IPS-NIHi11 (cell line): ENCODE results near the gene SERPINF2.
A peak's percentile ranks its signal among the peaks of the same experiment; 100 is the strongest.
"Not testable (repeated sequence)": the region's sequence is repeated elsewhere in the genome, so short reads cannot be mapped to it uniquely, and the experiment has no call there.

ENCODE experiments used
- DNase-seq: peaks from one replicate; pipeline ENCODE4 v3.0.0; 2012; ENCODE audit warnings: mixed read lengths, low spot score

Gene SERPINF2

DNA sequence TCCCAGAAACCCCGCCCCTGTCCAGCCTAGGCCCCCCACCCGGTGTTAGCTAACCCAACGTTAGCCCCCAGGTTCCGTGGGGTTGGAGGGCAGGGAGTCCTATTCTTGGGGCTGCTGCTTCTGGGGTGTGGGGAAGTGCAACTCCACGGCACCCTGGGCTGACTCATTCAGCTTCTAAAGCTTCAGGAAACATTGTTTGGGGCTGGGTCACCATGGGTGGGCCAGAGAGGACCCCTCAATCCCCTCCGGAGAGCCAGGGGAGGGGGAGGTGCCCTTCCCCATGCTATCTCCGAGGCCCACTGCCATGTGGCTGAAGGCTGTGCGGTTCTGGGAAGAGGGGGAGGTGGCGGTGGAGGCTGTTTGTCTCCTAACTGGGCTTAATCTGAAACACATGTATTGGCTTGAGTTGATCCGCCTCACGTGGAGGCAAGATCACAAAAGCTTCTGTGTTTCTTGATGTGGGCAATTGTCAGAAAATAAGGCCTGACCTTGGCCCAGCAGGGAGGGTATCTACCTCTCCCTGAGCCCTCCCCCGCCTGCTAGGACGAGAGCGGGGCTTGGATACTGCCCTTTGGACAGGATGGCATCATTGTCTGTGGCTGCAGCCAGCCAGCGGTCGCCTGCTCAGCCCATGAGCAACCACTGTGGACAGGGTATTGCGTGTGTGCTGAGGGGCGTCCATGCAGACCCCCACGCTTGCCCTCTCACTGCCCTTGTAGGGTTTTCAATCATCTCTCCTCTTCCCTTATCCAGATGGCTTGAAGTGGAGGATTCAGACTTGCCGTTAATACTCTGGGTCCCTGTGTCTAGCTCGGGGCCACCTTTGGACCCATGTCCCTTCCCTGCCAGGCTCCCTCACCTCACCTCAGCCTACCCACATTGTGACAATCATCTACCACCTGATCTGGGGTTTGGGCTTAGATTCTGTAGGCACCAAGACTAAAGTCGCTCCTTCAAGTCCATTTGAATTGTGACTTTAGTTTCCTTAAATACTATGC lies 20.5 kb downstream of the SERPINF2 start:
- no peak for DNase-seq

DNA sequence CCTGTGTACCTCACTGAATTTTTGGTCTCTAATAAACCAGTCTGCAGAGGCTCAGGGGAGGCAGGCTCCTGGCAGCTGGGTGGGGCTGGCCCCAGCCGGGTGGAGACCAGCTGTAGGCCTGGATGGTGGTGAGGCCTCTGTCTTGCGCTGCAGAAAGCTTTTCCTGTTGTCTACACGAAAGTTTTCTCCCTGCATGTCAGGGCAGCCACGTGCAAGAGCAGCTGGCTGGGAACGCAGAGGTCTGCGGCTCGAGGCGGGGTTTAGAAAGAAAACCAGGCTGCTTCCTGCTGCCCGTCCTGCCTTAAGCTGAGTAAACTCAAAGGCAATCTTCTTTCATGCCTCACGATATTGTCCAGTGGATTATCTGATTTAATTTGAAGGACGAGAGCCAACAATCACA lies 21.6 kb downstream of the SERPINF2 start:
- no peak for DNase-seq

DNA sequence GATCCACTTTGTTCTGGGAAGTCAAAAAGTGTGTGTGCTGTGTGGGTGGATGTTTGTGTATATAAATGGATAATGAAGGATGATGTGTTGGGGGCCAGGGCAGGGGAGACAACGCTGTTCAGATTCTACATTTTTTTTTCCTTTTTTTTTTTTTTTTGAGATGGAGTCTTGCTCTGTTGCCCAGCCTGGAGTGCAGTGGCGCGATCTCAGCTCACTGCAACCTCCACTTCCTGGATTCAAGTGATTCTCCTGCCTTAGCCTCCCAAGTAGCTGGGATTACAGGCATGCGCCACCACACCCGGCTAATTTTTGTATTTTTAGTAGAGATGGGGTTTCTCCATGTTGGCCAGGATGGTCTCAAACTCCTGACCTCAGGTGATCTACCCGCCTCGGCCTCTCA lies 22.0 kb downstream of the SERPINF2 start:
- not testable (repeated sequence) for DNase-seq

DNA sequence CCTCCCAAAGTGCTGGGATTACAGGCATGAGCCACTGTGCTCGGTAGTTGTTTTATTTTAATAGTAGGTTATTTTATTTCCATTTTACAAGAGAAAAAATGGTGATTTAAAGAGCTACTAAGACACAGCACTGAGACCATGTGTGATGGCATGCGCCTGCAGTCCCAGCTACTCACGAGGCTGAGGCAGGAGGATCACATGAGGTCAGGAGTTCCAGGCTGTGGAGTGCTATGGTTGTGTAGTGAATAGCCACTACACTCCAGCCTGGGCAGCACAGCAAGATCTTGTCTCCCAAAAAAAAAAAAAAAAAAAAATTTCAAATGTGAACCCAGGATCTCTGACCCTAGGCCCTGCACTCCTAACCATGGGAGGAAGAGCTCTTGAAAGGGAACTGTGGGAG lies 22.9 kb downstream of the SERPINF2 start:
- no peak for DNase-seq

DNA sequence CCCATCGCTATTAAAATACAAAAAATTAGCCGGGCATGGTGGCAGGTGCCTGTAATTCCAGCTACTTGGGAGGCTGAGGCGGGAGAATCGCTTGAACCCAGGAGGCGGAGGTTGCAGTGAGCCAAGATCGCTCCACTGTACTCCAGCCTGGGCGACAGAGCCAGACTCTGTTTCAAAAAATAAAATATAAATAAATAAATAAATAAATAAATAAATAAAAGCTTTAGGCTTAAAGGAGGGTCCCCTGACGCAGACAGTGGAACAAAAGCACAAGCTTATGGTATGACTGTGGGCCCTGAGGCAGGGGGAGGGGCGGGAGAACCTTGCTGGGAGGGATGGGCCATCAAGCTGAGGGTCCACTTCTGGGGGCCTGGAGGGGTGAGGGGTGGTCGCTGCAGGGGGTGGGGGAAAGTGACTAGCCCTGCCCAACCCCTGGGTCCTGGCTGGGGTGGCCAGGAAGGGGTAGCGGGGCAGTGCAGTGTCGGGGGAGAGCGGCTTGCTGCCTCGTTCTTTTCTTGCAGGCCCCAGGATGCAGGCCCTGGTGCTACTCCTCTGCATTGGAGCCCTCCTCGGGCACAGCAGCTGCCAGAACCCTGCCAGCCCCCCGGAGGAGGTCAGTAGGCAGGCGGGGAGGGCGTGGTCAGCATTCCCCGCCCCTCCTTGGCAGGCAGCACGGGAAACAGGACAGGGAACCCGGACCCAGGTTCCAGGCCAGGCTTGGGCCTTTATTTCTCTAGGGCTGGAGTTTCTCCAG lies 23.9 kb downstream of the SERPINF2 start:
- DNase-seq = peak; percentile 58

DNA sequence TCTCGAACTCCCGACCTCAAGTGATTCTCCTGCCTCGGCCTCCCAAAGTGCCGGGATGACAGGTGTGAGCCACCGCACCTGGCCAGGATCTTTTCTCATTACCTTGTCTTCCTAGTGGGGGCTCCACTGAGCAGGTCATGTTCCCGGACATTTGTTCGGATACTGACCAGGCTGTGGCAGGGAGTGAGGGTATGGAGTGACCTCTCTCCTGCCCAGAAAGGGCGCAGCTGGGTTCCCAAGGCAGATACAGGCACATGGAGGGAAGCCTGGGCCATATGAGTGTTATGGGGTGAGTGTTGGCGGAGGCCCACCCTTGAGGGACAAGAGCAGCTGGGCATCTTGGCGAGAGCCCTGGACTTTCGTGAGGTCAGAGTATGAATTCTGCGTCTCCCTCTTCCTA lies 24.7 kb downstream of the SERPINF2 start:
- DNase-seq = no peak

DNA sequence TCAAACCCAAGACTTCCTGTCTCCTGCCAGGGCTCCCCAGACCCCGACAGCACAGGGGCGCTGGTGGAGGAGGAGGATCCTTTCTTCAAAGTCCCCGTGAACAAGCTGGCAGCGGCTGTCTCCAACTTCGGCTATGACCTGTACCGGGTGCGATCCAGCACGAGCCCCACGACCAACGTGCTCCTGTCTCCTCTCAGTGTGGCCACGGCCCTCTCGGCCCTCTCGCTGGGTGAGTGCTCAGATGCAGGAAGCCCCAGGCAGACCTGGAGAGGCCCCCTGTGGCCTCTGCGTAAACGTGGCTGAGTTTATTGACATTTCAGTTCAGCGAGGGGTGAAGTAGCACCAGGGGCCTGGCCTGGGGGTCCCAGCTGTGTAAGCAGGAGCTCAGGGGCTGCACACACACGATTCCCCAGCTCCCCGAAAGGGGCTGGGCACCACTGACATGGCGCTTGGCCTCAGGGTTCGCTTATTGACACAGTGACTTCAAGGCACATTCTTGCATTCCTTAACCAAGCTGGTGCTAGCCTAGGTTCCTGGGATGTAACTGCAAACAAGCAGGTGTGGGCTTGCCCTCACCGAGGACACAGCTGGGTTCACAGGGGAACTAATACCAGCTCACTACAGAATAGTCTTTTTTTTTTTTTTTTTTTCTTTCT lies 27.3 kb downstream of the SERPINF2 start:
- peak; percentile 61 for DNase-seq

DNA sequence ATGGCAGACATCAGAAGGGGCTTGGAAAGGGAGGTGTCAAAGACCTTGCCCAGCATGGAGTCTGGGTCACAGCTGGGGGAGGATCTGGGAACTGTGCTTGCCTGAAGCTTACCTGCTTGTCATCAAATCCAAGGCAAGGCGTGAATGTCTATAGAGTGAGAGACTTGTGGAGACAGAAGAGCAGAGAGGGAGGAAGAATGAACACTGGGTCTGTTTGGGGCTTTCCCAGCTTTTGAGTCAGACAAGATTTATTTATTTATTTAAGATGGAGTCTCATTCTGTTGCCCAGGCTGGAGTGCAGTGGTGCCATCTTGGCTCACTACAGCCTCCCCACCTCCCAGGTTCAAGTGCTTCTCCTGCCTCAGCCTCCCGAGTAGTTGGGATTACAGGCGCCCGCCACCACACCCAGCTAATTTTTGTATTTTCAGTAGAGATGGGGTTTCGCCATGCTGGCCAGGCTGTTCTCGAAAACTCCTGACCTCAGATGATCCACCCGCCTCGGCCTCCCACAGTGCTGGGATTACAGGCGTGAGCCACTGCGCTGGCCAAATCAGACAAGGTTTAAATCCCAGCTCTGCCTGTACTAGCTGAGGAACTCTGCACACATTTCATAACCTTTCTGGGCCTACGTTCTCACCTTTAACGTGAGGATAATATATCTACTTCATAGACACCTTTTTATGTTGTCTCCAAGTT lies 30.5 kb downstream of the SERPINF2 start:
- not testable (repeated sequence) for DNase-seq

DNA sequence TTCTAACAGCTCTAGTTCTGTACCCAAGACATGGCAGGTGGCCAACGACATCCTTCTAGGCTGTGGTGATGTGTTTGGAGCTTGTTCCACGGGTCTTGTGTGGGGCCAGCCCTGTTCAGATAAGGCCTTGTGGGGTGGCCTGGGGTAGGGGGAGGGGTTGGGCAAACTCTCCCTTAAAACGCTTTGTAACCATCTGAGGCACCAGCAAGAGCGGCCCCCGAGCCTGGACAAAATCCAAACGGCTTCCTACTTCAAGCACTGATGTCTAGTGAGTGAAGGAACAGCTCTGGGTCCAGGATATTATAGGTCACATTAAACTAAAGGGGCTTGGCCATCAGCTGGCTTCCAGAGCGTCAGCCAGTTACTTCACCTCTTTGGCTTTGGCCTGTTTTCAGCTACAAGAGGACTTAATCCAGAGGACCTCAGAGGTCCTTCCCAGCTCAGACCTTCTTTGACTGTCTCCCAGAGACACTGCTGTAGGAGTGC lies 31.1 kb downstream of the SERPINF2 start:
- no peak for DNase-seq

DNA sequence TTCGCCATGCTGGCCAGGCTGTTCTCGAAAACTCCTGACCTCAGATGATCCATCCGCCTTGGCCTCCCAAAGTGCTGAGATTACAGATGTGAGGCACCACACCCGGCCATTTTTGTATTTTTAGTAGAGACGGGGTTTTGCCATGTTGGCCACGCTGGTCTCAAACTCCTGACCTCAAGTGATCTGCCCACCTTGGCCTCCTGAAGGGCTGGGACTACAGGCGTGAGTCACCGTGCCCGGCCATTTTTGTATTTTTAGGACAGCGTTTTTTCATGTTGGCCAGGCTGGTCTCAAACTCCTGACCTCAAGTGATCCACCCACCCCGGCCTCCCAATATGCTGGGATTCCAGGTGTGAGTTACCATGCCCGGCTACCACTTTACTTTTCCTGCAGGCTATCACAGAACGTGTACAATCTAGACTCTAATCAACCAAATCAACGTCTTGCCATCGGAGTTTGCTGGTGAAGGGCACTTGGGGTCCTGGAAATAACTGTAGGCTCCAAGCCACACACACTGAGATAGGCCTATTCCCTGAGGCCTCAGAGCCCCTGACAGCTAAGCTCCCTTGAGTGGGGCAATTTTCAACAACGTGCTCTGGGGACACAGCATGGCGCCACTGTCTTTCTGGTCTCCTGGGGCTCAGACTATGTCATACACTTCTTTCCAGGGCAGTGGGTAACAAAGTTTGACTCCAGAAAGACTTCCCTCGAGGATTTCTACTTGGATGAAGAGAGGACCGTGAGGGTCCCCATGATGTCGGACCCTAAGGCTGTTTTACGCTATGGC lies 31.9 kb downstream of the SERPINF2 start:
- DNase-seq = no peak

DNA sequence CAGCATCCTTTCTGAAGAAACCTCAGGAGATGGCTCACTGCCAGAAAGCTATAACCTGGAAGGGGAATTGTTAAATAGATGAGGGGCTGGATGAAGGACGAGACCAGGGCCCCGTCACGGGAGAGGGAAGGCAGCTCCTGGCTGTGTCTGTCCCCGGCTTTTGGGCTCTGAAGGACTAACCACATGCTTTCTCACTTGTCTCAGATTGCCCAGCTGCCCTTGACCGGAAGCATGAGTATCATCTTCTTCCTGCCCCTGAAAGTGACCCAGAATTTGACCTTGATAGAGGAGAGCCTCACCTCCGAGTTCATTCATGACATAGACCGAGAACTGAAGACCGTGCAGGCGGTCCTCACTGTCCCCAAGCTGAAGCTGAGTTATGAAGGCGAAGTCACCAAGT lies 33.7 kb downstream of the SERPINF2 start:
- DNase-seq = no peak

DNA sequence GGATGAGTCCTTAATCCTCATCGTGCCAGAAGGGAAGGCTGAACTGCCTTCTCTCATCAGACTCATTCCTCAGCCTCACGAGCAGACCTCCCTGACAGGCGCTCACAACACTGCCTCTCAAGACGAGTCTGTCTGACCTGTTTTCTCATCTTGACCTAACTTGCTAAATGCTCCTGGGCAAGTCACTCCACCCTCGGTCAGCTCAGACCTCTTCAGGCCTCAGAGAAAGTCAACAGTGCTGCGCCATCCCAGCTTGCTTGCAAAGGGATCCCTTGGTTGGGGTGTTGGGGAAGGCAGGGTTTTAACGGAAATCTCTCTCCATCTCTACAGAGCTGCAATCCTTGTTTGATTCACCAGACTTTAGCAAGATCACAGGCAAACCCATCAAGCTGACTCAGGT lies 34.2 kb downstream of the SERPINF2 start:
- no peak for DNase-seq

DNA sequence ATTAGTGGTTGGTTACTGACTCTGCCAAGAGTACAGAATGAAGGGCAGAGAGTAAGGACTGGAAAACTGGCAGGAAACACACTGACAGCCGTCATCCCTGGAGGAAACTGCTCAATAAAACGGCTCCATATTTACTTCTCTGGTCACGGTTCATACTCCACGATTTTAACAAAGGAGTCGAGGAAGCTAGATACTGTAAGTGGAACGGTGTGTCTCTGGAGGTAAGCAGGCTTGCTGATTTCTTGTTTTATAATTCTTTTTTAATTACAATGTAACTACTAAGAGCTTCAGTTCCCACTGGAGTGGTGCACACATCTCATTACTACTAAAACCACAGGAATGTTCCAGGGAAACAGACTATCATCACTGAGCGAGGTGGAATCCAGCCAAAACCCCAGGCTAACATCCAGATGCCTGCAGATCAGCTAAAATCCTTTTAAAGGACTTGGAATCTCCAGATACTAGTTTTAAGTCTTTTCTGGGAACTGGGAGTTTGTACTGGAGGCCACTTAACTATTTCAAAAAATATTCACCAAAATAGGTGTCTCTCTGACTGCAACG lies 37.0 kb downstream of the SERPINF2 start:
- no peak for DNase-seq

DNA sequence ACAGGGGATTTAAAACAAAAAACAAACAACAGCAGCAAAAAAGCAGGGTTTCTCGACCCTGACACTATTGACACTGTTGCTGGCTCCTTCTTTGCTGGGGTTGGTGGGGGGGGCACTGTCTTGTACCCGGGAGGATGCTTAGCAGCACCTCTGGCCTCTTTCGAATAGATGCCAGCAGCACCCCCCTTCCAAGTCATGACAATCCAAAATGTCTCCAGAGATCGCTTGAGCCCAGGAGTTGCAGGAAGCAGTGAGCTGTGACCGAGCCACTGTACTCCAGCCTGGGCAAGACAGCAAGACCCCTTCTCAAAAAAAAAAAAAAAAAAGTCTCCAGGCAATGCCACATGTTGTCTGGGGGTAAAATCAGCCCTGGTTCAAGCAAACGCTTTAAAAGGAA lies 39.5 kb downstream of the SERPINF2 start:
- DNase-seq = no peak

DNA sequence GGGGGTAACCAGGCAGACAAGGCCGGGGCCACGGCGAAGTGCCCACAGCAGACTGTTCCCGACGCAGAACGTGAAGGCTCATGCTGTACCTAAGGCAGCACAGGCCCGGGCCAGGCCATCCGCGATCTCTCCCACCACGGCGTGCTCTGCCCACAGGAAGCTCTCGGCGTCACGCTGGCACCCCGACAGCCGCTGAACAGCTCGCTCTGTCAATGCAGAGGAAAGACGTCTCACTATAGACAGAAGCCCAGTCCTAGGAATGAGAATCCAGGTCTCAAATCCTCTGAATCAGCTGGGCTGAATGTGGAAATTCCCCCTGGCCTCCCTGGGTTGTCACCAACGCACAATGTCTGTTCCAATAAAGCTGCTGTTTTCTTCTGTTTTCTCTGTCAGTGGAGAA lies 40.6 kb downstream of the SERPINF2 start:
- no peak for DNase-seq

DNA sequence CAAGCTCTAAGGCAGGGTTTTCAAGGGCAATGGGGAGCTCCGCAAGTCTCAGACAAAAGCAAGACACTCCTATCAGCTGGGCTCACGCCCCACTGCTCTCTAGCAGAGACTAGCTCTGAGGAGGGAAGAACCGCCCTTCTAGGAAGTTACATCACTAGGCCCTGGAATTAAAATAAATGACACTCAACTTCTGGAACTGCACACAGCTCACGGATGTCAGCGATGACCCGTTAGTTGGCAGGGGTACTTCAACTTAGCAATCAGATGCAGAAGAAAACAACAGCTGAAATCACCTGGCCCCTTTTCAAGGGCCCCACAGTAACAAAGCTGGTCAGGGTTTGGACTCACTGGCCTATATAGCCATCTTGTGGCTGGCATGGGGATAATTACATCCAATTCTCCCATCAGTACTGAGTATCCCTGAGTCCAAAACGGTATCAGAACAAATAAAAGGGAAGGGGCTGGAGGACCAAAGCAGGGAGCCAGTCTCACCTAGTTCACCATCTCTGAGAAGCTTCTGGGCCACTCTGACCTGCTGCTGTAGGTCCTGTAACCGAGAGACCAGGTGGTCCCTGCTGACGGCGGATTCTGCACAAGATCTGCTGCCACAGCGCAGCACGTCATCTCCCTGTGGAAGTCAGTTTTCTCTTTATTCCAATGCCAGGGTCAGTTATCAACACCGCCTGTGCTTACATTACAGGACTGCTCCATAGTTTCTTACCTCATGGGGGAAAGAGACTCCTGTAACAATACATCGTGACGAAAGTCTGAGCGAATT lies 41.4 kb downstream of the SERPINF2 start:
- peak; percentile 62 for DNase-seq

DNA sequence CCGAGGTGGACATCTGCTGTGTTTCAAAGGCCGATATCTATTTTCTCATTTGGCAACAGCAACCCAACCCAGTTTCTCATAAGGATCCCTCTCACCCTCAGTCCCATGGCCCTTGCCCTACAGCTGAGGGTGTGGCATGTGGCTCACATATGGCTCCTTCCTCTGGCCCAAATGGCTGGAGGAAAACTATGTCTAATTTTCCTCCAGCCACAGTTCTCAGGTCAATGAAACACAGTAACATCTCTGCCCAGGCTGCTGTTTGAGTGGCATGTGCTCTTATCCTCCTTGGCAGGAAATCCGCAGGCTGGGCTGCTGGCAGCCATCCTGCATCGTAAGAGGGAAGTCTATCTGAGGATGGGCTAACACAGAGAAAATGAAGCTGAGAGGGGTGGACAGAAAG lies 43.3 kb downstream of the SERPINF2 start:
- no peak for DNase-seq

DNA sequence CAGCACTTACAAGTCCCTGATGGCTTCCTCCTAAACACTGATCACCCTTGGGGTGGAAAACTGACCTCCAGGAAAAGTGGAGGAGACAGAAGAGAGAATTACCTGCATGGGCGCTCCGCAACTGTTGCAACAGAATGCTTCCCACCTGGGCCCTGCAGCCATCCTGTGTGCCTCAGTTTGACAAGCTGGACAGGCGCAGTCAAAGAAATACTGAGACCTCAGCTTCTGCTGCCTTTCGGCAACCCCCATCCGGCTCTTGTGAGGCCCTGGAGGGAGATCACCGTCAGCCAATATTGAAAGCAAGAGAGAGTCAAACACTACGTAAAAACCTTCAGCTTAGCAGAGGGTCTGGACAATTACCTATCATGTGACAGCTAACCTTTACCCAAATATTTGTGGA lies 44.0 kb downstream of the SERPINF2 start:
- DNase-seq = no peak

DNA sequence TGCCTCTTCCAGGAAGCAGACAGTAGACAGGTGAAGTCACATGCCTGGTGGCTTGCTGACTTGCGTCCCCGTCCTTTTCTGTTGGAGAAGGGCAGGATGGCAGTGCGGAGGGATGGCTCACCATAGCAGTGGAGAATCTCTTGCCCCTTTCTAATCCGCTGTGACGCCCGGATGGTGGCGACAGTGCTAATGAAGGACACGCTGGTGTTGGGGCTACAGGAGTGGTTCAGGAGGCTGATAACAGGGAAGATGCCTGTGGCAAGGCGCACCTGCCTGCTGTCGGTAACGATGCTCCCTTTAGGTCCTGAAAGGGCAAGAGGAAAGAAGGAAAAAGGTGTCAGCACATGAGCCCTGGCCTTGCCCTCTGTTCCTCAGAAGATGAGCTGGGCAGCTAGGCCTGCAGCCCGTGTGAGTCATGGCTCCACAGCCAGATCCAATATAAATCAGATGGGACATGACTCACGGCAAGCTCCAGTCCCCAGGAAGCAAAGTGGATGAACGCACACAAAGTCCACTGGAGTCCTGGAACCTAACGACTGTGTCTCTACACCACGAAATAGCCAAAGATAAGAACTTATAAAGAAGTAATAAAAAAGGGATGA lies 44.7 kb downstream of the SERPINF2 start:
- DNase-seq = no peak
